ENCODE results near the gene GALNT9. TPM values are rescaled to one million over a fixed set of nuclear protein-coding genes. Genes with fewer than 3 reads are reported as not detected.
"Not testable (repeated sequence)": the region's sequence is repeated elsewhere in the genome, so short reads cannot be mapped to it uniquely, and the experiment has no call there.

The GALNT9 gene
- total RNA-seq, 1 experiment from 2014 or later, result not detected

DNA sequence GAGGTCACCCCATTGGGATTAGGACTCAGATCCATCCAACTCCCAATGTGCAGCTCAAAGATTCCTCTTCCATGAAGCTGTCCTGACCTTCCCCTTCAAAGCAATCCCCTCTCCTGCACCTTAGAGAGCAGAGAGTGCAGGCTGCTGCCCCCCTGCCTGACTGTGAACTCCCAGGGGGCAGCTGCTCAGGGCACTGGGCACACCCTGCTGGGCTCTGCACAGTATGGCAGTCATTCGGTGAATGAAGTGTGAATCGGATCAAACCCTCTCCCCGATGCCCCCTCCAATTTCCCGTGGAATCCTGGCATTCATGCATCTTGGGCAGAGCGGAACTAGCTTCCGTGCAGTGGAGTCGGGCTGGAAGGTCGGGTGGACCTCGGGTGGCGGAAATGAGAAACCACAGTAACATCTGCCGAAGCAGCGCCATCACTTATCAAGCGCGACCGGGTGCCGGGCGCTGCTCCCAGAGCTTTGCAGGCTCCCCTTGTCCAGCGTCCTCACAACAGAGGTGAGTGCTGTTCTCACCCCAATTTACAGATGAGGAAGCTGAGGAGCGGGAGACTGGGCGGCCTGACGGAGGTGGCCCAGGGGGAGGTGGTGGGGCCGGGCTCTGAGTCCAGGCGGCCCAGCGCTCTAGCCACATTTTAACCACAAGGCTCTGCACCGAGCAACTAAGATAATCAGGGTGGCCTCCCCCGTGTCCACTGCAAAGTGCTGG is 14.7 kb downstream of the GALNT9 start:
- no peak for DNase-seq (ENCODE audit: low spot score)

DNA sequence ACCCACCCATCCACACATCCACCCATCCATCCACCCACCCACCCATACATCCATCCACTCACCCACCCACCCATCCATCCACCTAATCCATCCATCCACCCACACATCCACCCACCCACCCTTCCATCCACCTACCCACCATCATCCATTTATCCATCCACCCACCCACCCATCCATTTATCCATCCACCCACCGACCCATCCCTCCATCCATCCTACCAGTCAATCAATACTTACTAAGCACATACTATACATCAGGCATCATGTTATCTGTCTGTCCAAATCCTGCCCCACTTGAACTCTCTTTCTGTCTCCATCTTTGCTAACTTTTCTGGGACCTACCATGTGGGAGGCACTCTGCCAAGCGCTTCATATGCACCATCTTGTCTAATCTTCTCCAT is 15.4 kb downstream of the GALNT9 start:
- DNase-seq (ENCODE audit: low spot score), result no peak

DNA sequence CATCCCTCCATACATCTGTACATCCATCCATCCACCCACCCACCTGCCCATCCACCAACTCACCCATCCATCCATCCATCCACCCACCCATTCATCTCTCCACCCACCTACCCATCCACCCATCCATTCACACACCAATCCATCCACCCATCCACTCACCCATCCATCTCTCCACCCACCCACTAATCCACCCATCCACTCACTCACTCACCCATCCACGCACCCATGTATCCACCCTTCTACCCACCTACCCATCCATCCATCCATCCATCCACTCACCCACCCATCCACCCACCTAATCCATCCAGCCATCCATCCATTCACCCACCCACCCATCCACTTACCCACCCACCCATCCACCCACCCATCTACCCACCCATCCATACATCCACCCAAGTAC is 16.2 kb downstream of the GALNT9 start:
- DNase-seq (ENCODE audit: low spot score), result no peak

GRCh38 chr12:132312516-132312915 is 16.9 kb downstream of the GALNT9 start:
- DNase-seq (ENCODE audit: low spot score), result no peak

- DNase-seq (ENCODE audit: low spot score), result no peak
Observed at GRCh38 chr12:132311201-132311915, 18.0 kb downstream of the GALNT9 start.

DNA sequence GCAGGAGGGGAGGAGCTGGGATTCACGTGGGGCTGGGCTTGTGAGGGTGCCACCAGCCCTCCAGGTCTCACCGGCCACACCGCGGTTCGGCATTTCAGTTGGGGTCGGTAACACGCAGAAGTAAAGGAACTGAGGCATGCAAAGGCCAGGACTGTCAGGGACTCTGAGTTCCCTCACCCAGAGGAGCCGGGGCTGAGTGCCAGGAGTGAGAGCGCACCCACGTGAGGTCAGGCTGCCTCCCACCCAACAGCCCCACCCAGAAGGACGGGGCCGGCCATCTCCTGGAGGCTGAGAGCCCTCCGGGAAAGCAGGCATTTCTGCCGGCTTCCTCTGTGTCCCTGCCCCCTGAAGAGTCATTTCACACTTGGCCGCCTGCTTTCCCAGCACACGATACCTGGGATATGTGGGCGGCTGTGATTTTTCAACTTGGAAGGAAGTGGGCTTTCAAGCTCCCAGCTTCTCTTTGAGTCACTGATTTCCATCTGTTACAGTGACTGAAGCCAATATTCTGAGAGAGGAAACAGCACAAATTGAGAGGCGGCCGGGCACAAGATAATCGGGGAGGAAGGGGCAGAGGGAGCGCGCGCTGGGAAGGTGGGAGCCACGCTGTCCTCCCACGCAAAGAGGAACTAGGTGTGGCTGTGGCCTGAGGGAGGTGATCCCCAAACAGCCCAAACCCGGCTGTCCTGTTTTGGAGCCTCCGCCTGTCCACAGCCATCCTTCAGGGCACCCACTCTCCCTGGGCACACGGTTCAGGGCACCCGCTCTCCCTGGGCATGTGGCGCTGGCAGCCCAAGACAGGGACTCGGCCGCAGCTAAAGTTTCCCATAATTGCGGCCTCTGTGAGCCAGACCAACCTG is 19.0 kb downstream of the GALNT9 start:
- no peak for DNase-seq (ENCODE audit: low spot score)

DNA sequence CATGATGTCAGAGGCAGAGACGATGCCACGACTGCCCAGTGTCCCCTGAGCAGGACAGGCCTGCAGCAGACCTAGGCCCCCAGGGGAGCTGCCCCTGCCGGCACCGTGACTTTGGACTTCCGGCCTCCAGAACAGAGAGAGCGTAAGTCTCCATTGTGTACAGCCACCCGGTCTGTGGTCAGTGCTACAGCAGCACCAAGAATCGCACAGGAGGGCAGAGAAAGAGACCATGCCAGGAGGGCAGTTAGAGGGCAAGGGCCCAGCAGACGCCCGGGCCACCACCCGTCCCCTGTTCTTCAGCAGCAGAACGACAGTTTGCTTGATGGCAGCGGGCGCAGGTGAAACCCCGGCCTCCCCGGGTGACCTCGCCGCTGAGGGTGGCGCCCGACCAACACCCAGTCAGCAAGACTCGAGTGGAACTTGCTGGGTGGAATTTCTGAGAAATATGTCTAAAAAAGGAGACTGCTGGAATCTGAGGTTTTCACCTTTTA is 19.7 kb downstream of the GALNT9 start:
- DNase-seq (ENCODE audit: low spot score), result no peak

- no peak for DNase-seq (ENCODE audit: low spot score)
Observed at GRCh38 chr12:132308853-132309595, 20.4 kb downstream of the GALNT9 start.

DNA sequence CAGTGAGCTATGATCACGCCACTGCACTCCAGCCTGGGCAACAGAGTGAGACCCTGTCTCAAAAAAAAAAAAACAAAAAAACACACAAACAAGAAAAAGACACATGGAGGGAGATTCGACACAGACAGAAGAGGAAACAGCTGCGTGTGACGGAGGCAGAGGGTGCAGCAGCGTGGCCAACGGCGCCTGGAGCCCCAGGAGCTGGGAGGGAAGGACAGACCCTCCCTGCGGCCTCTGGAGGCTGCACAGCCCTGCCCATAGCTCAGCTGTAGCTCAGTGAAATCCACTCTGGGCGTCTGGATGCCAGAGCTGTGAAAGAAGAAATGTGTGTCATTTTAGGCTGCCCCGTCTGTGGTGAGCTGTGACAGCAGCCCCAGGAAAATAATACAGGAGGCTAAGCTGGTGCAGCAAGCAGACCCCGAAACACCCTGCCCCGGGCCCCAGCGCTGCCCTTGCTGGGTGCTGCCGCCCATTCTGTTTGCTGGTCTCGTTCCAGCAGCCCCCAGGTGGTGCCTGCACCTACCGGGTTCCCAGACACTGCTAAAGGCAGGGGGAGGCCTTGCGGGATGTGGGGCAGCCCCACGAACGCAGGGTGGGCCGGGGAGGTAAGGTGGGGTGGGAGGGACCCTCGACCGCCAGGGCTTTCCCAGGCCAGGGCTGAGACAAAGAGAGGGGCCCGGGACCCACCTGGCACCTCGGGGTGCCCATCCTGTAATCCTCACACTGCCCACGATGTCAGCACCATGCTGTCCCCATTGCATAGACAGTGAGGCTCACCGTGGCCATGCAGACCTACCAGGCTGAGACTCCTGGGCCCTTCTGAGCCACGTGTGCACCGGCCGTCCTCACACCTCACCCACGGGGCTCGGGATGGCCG is 21.2 kb downstream of the GALNT9 start:
- no peak for DNase-seq (ENCODE audit: low spot score)

- no peak for DNase-seq (ENCODE audit: low spot score)
Observed at GRCh38 chr12:132306885-132307191, 22.6 kb downstream of the GALNT9 start.

GRCh38 chr12:132305991-132306884 is 23.2 kb downstream of the GALNT9 start:
- DNase-seq (ENCODE audit: low spot score), result no peak

DNA sequence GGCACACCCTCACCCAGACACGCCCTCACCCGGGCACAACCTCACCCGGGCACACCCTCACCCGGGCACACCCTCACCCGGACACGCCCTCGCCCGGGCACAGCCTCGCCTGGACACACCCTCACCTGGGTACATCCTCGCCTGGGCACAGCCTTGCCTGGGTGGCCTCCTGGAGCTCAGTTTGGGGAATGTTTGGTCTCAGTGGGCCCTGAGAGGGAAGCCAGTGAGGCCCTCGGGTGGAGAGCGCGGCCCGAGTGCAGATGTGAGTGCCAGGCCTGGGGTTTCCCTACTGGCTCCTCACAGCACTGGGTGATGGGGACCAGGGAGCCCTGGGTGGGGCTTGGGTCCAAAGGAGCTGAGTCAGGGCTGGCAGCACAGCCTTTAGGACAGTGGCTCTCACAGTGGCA is 23.8 kb downstream of the GALNT9 start:
- DNase-seq (ENCODE audit: low spot score), result no peak

GRCh38 chr12:132304866-132305265 is 24.5 kb downstream of the GALNT9 start:
- DNase-seq (ENCODE audit: low spot score), result not testable (repeated sequence)

- DNase-seq (ENCODE audit: low spot score), result not testable (repeated sequence)
Observed at GRCh38 chr12:132303853-132304373, 25.5 kb downstream of the GALNT9 start.

DNA sequence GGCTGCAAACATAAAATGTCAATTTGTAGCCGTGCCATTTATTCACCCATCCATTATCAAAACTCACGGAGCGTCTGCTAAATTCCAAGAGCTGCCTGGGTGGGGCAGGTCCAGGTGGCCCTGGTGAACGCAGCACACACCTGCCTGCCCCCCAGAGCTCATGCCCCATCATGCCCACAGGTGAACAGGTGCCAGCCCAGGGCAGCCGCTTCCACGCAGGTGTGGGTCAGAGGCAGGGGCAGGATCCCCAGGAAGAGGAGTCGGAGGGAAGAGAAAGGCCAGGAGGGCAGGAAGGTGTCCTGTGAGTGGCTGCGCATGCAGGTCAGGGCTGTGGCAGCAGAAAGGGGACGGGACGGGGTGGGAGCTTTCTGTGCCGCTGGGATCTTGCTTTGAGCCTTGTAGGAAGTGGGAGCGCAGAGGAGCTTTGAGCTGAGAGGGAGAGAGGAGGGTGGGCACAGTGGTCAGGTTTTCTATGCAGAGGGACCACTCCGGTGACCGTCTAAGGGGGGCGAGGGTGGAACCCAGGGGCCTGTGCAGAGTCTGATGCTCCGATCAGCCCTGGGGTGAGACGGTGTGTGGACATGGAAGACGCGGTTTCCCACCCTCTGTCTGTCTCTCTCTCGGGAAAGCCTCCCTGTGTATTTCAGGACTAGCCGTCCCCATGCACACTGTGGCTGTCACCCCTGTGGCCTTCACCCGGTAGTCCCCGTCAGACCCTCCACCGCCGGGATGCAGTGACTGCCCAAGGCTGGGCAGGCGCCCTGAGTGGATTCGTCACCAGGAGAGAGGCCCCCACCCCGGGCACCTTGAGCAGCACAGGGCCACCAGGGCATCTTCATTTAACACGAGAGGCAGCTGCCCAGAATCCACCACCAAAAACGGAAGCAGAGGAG is 26.7 kb downstream of the GALNT9 start:
- no peak for DNase-seq (ENCODE audit: low spot score)

GRCh38 chr12:132300789-132301722 is 28.3 kb downstream of the GALNT9 start:
- DNase-seq (ENCODE audit: low spot score), result no peak

DNA sequence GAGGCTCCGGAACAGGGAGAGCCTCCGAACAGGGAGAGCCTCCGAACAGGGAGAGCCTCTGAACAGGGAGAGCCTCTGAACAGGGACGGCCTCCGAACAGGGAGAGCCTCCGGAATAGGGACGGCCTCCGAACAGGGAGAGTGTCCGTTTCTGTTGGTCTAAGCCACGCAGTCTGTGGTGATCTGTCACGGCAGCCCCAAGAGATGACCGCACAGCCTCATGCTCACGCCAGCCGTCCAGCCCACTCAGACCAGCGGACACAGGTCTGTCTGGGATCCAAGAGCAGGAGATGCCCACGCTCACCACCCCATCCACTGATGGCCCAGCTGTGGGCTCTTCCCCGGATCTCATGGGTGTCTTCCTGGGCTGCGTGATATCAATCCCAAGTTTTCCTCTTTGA is 33.3 kb downstream of the GALNT9 start:
- DNase-seq (ENCODE audit: low spot score), result no peak

Data from HT-29 (cell line).